ENCODE measurements around the gene SLC34A1.
"Not testable (repeated sequence)": the region's sequence is repeated elsewhere in the genome, so short reads cannot be mapped to it uniquely, and the experiment has no call there.

The SLC34A1 gene

GRCh38 chr5:177410575-177410974 is 26.3 kb downstream of the SLC34A1 start:
- no peak for DNase-seq (ENCODE audit: low spot score)

GRCh38 chr5:177412603-177413233 is 28.5 kb downstream of the SLC34A1 start:
- DNase-seq (ENCODE audit: low spot score) = no peak

- no peak for DNase-seq (ENCODE audit: low spot score)
Measured at GRCh38 chr5:177414481-177414880, 30.2 kb downstream of the SLC34A1 start.

GRCh38 chr5:177417081-177417480 is 32.8 kb downstream of the SLC34A1 start:
- DNase-seq (ENCODE audit: low spot score) = not testable (repeated sequence)

- DNase-seq (ENCODE audit: low spot score) = no peak
Measured at GRCh38 chr5:177419046-177419445, 34.8 kb downstream of the SLC34A1 start.

GRCh38 chr5:177420472-177420871 is 36.2 kb downstream of the SLC34A1 start:
- not testable (repeated sequence) for DNase-seq (ENCODE audit: low spot score)

- no peak for DNase-seq (ENCODE audit: low spot score)
Measured at GRCh38 chr5:177421062-177421798, 37.0 kb downstream of the SLC34A1 start.

GRCh38 chr5:177423671-177424070 is 39.4 kb downstream of the SLC34A1 start:
- DNase-seq (ENCODE audit: low spot score) = no peak

- no peak for DNase-seq (ENCODE audit: low spot score)
Measured at GRCh38 chr5:177425196-177425800, 41.1 kb downstream of the SLC34A1 start.

- DNase-seq (ENCODE audit: low spot score) = peak; percentile 99
Measured at GRCh38 chr5:177425801-177426565, 41.7 kb downstream of the SLC34A1 start.

GRCh38 chr5:177426566-177427210 is 42.5 kb downstream of the SLC34A1 start, which contains the start of gene GRK6:
TSS of gene GRK6 (plus strand) at chr5:177426676. CDS start at chr5:177426846, 170 bp downstream.
- no peak for DNase-seq (ENCODE audit: low spot score)

- DNase-seq (ENCODE audit: low spot score) = no peak
Measured at GRCh38 chr5:177427211-177427822, 43.1 kb downstream of the SLC34A1 start.

GRCh38 chr5:177427919-177428573 is 43.8 kb downstream of the SLC34A1 start:
- no peak for DNase-seq (ENCODE audit: low spot score)

- DNase-seq (ENCODE audit: low spot score) = no peak
Measured at GRCh38 chr5:177428574-177429217, 44.5 kb downstream of the SLC34A1 start.

GRCh38 chr5:177429248-177430040 is 45.2 kb downstream of the SLC34A1 start:
- DNase-seq (ENCODE audit: low spot score) = no peak

GRCh38 chr5:177430140-177430951 is 46.1 kb downstream of the SLC34A1 start:
- no peak for DNase-seq (ENCODE audit: low spot score)

GRCh38 chr5:177430972-177431316 is 46.7 kb downstream of the SLC34A1 start:
- DNase-seq (ENCODE audit: low spot score) = no peak

- no peak for DNase-seq (ENCODE audit: low spot score)
Measured at GRCh38 chr5:177431317-177432142, 47.3 kb downstream of the SLC34A1 start.
